HK-2 (cell line): ENCODE results near the gene DENND5A.
"Not testable (repeated sequence)": the region's sequence is repeated elsewhere in the genome, so short reads cannot be mapped to it uniquely, and the experiment has no call there.

ENCODE experiments used
- DNase-seq: peaks from one replicate; pipeline ENCODE4 v3.0.0-alpha.2; 2018; ENCODE audit not compliant: unreplicated experiment

The DENND5A gene

DNA sequence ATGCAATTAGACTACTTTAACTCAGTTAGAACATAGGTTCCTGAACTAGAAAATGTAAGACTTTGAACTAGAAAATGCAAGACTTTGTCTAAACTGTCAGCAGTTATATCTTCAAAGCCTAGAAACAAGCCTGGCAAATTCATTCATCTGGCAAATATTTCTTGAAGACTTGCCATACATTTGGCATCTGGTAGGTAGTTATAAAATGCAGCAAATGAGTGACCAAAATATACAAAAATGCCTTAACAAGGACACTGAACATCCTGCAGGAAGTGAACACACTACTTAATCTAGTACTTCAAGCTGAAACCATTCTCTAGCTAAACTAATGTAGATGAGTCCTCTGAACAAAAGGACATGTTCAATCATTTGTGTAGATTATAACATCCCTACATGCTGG, 89.0 kb downstream of the DENND5A start:
- no peak for DNase-seq

DNA sequence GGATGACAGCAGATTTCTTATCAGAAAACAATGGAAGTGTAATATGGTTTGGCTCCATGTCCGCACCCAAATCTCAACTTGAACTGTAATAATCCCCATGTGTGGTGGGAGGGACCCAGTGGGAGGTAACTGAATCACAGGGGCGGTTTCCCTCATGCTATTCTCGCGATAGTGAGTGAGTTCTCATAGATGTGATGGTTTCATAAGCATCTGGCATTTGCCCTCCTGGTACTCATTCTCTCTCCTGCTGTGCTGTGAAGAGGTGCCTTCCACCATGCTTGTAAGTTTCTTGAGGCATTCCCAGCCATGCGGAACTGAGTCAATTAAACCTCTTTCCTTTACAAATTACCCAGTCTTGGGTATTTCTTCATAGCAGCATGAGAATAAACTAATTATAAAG, 92.8 kb downstream of the DENND5A start:
- DNase-seq = no peak

DNA sequence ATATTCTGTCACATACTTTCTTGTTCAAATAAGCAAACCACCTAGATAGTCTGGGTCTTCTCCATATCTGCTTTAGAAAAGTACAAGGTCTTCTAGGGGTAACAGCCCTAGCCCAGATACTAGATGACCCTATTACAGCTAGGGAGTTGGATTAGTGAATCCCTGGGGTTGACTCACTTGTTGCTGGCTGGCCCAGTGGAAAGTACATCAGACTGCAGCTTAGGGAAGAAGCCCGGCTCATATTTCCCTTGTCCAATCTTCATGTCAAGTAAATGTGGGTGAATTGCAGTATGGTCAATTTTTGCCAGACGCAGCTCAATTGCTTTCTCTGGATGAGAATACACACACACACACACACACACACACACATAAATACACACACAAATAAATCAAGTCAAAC, 94.7 kb downstream of the DENND5A start:
- DNase-seq = no peak

DNA sequence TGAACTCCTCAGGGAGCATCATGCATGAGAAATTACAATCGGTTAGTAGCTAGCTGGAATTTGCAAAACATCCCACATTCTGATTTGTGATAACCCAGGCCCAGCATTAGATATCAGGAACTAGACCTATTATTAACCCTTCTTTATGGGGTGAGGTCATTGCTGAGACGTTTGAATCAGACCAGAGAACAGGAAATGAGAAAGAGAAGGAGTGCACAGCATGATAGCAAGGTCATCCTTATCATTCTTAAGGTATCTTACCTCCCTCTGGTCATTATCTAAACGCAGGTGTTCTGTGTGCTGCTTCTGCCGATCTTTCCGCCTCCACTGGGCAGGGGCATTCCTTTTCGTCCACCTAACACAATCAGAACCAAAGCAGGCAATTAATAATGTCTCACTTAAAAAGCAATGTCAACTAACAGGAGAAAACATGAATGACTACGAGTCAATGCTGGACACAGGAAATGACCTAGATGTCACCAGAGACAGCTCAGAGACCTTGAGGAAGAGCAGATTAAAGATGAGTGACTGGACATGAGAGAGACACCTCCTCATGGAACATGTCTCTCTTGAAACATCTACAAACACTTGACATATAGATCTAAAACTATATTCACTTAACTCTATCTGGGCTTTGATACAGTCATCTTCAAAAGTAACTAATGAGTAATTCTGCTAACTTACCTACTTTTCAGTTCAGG, 95.4 kb downstream of the DENND5A start:
- DNase-seq = peak; percentile 10

DNA sequence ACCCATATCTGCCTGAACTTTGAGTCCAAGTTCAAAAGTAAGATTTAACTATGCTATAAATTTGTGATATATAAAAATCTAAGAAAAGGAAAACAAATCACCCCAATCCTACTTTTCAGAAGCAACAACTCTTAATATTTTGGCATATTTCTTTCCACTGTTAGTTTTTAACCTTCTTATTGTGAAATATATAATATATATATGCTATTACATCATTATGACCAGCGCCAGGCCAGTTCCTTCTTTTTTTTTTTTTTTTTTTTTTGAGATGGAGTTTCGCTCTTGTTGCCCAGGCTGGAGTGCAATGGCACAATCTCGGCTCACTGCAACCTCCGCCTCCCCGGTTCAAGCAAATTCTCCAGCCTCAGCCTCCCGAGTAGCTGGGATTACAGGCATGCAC, 103.2 kb downstream of the DENND5A start:
- not testable (repeated sequence) for DNase-seq

DNA sequence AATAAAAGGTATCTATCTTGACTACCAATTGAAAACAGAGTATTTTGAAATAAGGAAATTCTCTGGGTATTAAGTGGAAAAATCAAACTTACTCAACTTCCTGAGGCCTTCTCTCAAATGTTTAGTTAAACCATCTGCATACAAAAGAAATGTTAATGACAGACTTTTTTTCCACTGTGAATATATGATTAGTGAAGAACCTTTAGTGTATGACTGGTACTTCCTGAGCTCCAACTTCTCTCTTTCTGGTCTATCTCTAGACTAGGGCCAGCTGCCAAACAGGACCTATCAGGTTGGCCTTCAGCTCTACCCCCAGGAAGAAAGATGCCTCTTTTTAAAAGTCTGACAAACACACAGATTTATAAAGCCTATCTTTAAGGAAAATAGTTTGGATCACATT, 105.0 kb downstream of the DENND5A start:
- DNase-seq = no peak

DNA sequence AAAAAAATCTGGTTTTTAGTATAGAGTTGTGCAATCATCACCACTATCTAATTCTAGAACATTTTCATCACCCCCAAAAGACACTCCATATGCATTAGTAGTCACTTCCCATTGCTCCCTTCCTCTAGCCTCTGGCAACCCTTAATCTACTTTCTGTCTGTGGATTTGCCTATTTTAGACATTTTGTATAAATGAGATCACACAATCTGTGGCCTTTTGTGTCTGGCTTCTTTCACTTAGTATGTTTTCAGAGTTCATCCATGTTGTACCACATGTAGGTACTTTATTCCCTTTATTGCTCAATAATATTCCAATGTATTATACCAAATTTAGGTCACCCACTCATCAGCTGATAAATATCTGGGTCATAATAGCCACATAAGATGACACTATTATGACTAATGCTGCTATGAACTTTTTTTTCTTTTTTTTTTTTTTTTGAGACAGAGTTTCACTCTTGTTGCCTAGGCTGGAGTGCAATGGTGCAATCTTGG, 106.2 kb downstream of the DENND5A start:
- DNase-seq = no peak

DNA sequence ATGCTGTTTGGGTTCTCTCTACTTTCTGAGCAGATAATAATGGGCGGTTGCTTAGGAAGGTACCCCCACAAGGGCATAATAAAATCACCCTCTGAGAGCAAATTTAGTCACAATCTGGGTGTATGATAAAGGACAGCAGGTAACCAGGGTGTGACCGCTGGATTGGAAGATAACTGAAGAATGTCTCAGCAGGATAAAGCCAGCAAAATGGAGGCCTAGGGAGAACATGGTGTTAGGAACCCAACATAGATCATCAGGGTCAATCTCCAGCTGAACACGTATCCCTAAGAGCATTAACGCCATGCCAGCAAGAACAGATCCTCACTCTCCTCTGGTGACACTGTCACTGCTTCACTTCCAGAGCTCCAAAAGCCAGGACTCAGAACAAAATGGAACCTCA, 109.2 kb downstream of the DENND5A start:
- DNase-seq = no peak

DNA sequence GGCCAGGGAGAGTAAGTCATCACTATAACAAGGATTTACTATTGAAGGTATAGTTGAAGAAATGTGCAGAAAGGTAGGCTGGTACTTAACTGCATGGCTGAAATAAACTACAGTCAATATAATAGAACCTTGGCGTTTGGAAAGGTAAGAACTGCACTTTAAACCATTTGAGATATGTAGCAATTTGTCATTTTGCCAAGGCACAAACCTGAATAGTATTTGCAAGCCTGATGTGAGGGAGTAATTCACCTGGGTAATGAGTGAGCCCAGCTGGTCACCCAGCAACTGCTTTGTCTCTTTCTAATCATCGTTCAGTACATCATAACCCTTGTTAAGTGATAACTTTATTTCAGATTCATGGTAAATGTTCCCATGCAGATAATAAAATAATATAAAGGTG, 111.5 kb downstream of the DENND5A start:
- DNase-seq = no peak

DNA sequence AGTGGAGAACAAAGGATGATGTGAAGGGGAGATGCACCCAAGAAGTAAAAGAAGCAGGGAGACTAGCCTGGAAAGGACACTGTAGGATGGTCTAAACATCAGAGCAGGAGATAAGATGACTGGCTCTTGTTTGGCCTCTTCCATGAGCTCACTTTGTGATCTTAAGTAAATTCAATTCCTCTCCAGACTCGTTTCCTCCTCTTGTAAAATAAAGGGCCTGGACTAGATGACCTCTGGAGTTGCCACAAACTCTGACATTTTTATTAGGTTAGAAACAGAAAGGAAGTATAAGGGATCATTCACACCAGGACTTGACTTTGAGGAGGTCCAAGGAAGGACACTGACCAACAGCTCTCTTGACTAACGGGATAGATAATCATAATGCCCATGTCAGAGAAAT, 113.5 kb downstream of the DENND5A start:
- no peak for DNase-seq

DNA sequence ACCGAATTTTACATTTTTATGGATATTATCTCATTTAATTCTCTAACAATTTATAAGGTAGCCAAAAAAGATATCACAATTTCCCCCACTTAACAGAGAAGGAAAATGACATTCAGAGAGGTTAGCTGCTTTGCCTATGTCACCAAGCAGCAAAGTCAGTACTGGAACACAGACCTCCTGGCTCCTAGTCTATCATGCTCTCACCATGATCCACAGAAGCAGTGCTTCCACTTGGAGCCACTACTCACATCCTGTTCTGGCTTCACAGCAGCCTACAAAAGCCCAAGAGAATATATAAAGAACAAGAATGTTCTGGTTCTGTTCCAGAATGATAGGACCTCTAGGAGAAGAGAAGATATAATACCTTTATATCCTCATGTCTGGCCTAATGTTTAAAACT, 114.2 kb downstream of the DENND5A start:
- DNase-seq = no peak

DNA sequence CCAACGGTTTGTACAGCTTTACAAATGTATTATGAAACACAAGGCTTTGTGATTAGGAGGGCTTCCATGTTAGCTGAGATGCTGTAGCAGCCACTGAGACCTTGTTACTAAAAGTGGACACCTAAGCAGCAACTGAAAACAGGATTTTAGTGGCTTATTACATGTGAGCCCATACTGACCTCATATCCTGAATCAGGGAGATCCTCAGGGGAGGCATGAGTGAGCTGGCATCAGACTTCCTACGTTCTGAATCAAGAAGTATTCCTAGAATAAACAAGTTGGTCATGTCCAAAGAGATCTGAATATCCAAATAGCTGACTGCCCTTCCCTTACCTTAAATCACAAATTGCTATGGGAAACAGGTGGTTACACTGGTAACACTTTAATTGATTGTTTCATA, 114.6 kb downstream of the DENND5A start:
- no peak for DNase-seq

DNA sequence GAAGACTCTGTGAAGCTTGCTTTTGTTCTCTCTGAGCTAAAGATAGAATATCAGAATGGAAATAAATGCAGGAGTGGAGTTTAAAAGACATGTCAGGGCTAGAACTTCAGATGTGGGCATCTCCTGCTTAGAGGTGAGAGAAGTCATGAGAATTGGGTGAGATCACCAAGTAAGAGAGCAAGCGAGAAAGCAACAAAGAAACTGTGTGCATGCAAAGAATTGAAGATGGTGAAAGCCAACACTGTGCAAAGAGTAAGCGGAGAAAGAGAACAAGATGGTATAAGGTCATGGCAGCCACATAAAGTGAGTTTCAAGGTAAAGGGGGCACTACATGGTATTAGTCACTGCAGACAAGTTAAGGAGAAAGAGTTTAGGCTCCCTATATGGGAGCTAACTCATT, 116.4 kb downstream of the DENND5A start:
- DNase-seq = no peak

DNA sequence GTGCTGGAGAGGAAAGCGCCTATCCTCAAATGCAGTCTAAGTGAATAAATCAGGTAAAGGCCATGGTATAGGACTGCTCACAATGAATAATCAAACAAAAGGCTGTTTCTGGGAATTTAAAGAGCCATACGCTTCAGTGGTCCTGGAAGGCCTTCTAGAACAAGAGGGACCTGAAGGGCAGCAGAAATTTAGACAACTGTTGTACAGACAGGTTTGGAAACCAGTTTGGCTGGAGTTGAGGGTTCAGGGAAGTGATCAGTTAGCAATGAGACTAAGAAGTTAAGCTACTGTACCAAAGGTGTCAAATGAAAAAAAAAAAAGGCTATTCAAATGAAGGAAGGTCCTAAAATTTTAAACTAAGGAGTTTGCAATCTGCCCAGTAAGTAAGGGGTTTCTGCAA, 117.1 kb downstream of the DENND5A start:
- DNase-seq = no peak

DNA sequence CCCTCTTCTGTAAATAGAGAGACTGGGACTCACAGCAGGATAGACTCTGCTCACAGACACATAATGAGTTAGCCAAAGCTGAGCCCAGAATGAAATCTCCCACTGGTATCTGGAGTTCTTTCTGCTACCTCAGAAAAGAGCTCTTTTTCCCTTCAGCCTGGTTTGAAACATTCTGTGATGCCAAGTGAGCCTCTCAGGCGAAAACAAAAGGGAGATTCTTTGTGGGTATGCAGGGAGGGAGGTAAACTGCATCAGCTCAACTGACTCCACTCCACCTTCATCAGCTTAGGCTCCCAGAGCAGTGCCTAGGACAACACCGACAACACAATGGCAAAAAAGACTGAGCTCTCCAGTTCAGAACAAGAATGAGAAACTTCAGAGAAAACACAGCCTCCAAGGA, 118.7 kb downstream of the DENND5A start:
- no peak for DNase-seq

DNA sequence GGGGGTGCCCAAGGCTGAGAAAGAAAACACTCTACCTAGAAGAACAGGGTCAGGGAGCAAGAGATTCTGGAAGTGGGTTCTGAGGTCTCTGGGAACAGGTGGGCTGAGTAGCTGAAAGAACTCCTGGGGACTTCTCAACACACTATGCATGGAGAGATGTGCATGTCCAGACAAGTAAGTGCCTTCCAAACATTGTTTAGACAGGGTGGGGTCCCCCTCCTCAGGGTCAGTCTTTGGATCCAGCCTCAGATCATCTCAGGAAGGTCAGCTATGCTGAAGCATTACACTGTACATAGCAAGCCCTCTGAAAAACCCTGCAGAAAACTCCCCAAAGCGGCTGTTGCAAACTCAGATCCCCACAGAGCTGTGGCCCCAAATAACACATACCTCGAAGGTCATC, 119.9 kb downstream of the DENND5A start:
- no peak for DNase-seq

DNA sequence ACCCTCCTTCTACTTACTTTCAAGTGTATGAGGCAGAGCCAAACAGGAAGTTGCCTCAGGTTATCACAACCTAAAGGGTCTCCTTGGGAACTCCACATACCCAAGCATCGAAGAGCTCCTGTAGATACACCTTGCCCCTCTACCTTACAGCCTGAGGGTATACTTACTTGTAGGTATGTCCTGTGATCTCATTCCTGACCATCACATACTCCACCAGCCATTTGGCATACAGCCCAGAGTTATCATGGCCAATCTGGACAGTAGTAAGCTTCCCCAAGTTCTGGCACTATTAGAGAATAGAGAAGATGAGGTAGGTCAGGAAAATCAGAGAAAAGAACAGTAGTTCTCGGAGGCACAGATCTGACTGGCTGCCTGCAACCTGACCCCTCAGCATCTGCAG, 120.3 kb downstream of the DENND5A start:
- DNase-seq = no peak

DNA sequence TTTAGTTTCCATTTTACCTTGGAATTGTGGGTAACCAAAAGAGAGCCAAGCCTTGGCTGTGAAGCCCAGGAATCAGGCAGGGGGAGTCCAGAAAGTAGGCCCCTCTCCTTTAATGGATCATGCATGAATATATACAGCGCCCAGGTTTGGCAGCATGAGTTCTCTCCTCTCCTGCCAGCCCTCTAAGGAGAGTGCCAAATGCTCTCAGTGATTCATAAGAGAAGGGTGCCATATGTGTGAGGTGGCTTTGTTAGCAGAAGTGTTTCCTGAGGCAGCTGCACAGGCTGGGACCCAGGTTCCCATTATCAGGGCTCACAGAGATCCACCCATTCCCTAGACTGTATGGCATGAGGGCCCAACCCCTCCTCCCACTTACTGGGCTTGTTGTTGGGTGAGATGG, 121.4 kb downstream of the DENND5A start:
- DNase-seq = no peak

DNA sequence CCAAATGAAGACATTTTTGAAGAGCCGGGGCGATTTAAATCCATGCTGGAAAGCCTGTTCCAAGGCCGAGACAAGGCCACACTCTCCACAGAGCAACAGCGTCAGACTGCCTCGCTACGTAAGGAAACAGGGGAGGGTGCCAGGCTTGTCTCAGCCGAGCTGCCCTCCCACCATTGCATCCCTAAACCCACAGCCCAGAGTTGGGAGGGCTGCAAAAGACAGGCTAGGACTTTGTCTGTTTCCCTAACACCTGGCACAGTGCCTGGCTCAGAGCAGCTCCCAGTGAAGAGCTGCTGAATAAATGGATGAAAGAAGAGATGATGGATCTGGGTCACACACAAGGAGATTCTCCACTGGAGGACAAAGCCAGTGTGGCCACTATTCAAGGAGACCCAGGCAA, 122.4 kb downstream of the DENND5A start:
- DNase-seq = no peak

DNA sequence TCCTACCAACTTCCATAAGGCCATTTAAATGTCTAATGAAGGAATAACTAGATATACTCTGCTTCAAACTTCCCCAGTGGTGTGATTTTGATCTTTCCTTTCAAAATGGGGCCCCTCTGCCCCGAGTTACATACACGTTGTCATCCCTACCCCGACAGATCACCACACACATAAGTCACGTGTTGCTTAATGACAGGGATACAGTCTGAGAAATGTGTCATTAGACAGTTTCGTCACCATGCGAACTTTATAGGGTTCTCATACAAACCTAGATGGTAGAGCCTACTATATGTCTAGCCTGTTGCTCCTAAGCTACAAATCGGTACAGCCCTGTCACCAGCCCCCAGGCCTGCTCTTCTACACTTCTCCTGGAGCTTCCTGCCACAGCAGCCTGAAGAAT, 124.0 kb downstream of the DENND5A start:
- DNase-seq = no peak

DNA sequence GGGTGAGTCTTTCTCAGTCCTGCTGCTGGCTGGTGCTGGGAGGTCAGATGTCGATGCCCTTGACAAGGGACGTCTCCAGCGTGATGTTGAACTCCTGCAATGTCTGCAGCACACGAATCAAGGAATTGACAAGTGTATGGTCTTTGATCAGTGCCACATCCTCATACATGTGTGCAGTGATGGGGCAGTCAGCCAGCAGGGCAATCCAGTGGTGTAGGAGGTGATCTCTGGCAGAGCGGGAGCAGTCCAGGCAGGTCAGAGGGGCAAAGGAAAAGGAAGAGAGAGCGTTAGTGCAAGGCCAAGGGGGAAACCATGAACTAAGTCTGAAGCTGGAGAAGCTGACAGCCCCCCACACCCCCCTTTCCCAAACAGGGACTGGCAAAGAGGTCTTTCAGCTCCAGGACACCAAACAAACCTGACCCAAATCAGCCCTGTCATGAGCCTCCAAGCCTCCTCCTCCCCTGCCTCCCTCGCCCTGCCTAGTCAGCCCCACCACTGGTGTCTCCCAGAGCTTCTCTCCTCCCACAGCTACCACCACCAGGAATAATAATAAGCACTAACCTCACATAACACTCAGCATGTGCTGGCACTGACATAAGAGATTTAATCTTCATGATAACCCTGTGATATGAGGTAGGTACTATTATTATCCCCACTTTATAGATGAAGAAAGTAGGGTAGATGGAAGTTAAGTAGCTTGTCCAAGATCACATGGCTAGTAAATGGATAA, 125.4 kb downstream of the DENND5A start:
- no peak for DNase-seq

DNA sequence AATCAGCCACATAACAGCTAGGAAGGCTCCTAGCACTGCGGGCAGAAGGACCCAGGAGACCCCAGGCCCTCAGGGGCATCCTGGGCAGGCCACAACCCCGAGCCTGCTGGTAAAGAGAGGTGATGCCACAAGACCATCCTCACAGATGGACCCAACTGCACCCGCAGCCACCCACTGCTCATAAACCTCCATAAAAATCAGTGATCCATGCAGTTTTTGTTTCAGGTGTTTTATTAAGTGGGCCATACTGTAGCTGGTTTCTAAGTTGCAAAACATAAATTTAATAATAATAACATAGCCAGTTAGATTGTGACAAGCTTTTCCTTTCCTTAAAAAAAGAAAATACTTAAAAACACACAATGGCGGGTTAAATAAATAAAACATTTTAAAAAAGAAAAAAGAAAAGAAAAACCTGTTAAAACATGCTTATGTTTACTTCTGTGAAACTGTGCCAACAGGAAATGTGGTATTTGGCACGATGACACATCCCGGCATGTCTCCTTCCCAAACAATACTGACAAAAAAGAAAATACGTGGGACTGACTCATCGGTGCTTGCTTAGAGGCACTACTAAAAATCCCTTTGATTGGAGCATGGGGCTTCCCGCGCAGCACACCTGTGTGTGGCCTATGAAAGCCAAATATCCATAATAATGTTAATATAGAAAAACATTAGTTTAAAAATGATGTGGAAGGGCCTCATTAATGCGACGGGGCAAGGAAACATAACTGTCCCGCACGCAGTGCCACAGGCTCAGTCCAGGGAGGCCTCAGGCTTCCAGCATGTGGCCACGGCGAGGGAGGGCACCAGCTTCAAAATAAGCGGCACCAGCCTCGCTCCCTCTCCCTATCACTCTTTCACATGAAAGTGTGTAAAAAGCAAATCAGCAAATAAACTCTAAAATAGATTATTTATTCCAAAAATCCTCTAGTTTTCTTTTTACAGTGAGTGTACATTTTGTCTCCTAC, 126.3 kb downstream of the DENND5A start:
- DNase-seq = peak; percentile 32

DNA sequence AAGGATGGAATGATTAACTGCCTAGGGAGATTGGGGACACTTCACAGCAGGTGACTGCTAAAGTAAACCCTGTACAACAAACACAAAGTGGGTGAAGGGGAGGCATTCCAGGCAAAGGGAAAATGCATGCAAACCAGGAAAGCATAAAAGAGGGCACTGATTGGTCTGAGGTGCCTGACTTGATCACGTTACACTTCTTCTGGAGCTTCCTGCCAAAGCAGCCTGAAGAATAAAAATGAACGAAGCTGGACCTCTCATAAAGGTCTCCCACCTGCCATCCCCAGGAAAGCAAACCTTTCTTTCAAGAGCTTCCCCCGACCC, 127.1 kb downstream of the DENND5A start:
- no peak for DNase-seq
